ENCODE measurements around the gene PACRG.

PACRG gene

GRCh38 chr6:163335056-163335455 is 607.3 kb downstream of the PACRG start:
- no peak for DNase-seq (ENCODE audit: low read depth)

GRCh38 chr6:163335671-163336545 is 608.1 kb downstream of the PACRG start:
- no peak for DNase-seq (ENCODE audit: low read depth)

GRCh38 chr6:163336961-163337360 is 609.2 kb downstream of the PACRG start:
- no peak for DNase-seq (ENCODE audit: low read depth)

GRCh38 chr6:163337958-163338357 is 610.2 kb downstream of the PACRG start:
- DNase-seq (ENCODE audit: low read depth): no peak

- no peak for DNase-seq (ENCODE audit: low read depth)
Observed at GRCh38 chr6:163338671-163339405, 611.1 kb downstream of the PACRG start.

- no peak for DNase-seq (ENCODE audit: low read depth)
Observed at GRCh38 chr6:163339466-163339865, 611.7 kb downstream of the PACRG start.

- DNase-seq (ENCODE audit: low read depth): no peak
Observed at GRCh38 chr6:163340201-163340887, 612.6 kb downstream of the PACRG start.

- DNase-seq (ENCODE audit: low read depth): no peak
Observed at GRCh38 chr6:163341224-163342061, 613.7 kb downstream of the PACRG start.

- DNase-seq (ENCODE audit: low read depth): no peak
Observed at GRCh38 chr6:163342571-163343539, 615.1 kb downstream of the PACRG start.

GRCh38 chr6:163343609-163344008 is 615.8 kb downstream of the PACRG start:
- DNase-seq (ENCODE audit: low read depth): no peak

- DNase-seq (ENCODE audit: low read depth): no peak
Observed at GRCh38 chr6:163344411-163344810, 616.6 kb downstream of the PACRG start.

GRCh38 chr6:163345931-163346330 is 618.2 kb downstream of the PACRG start:
- no peak for DNase-seq (ENCODE audit: low read depth)

GRCh38 chr6:163346497-163346961 is 618.8 kb downstream of the PACRG start:
- no peak for DNase-seq (ENCODE audit: low read depth)

- DNase-seq (ENCODE audit: low read depth): no peak
Observed at GRCh38 chr6:163347021-163347446, 619.3 kb downstream of the PACRG start.

- DNase-seq (ENCODE audit: low read depth): no peak
Observed at GRCh38 chr6:163348789-163349680, 621.3 kb downstream of the PACRG start.

- no peak for DNase-seq (ENCODE audit: low read depth)
Observed at GRCh38 chr6:163349696-163350095, 621.9 kb downstream of the PACRG start.

GRCh38 chr6:163351013-163351412 is 623.2 kb downstream of the PACRG start:
- DNase-seq (ENCODE audit: low read depth): no peak

- DNase-seq (ENCODE audit: low read depth): no peak
Observed at GRCh38 chr6:163352011-163352685, 624.4 kb downstream of the PACRG start.

GRCh38 chr6:163352966-163353365 is 625.2 kb downstream of the PACRG start:
- no peak for DNase-seq (ENCODE audit: low read depth)
